Tibial nerve (tissue), 4 donors: ENCODE measurements around the gene NDFIP2. TPM values are rescaled to one million over a fixed set of nuclear protein-coding genes. Genes with fewer than 3 reads are reported as not detected.
A peak's percentile ranks its signal among the peaks of the same experiment; 100 is the strongest.

ENCODE experiments used
- DNase-seq, 2 donors: peaks; one replicate each; pipeline ENCODE4 v3.0.0-alpha.2; 2019; ENCODE audit warnings: low spot score in 2 of 2
- H3K27ac ChIP-seq, 4 donors: fragments of 200-600 bp; sonication (generic) in 3 of 4; one replicate each; pipeline ENCODE4 v1.5.1; 2017 to 2019; ENCODE audit warnings: mild to moderate bottlenecking in 1 of 4
- H3K27me3 ChIP-seq, 2 donors: fragments of 200-600 bp; sonication (generic) in 1 of 2; one replicate each; pipeline versions ENCODE4 v1.5.1 to v1.6.0; 2017 to 2019
- H3K36me3 ChIP-seq, 3 donors: fragments of 200-600 bp; sonication (generic); one replicate each; pipeline ENCODE4 v1.5.1; 2018 to 2019
- H3K4me1 ChIP-seq, 4 donors: fragments of 200-600 bp; sonication (generic) in 3 of 4; one replicate each; pipeline ENCODE4 v1.5.1; 2017 to 2019
- H3K4me3 ChIP-seq, 4 donors: fragments of 200-600 bp; sonication (generic) in 3 of 4; one replicate each; pipeline ENCODE4 v1.5.1; 2017 to 2019; ENCODE audit warnings: mild to moderate bottlenecking in 1 of 4, moderate library complexity in 1 of 4
- H3K9me3 ChIP-seq, 4 donors: fragments of 200-600 bp; sonication (generic) in 3 of 4; one replicate each; pipeline ENCODE4 v1.5.1; 2017 to 2019
- CTCF ChIP-seq, 5 experiments: fragments of 200-600 bp in 3 of 5; fragments of 450-650 bp in 2 of 5; sonication (generic) in 3 of 5; IDR thresholded peaks; one replicate each; pipeline ENCODE4 v1.5.1; 2016 to 2019; ENCODE audit warnings: antibody characterized with exemption in 5 of 5, mild to moderate bottlenecking in 3 of 5, moderate library complexity in 2 of 5
- EP300 ChIP-seq, 2 donors: sonication (generic); formaldehyde crosslinking; IDR thresholded peaks; one replicate each; pipeline ENCODE4 v1.6.1; 2017; ENCODE audit warnings: antibody characterized with exemption in 2 of 2, mild to moderate bottlenecking in 1 of 2
- POLR2A ChIP-seq, 2 donors: fragments of 450-650 bp; IDR thresholded peaks; one replicate each; pipeline ENCODE4 v1.6.1; 2017; ENCODE audit warnings: antibody characterized with exemption in 2 of 2, mild to moderate bottlenecking in 2 of 2, moderate library complexity in 2 of 2
- WGBS, 2 donors: methylation state at CpG; one replicate each; pipeline ENCODE4 v1.1.5; 2018; 5-methylcytosine and 5-hydroxymethylcytosine counted together
- total RNA-seq, 4 donors: library from RNA; depleted of rRNA; stranded (reverse); fragments of >200 nt; gene quantifications; one replicate each; pipeline ENCODE4 v1.1.0, GENCODE V29; 2016

The NDFIP2 gene
- total RNA-seq, 4 donors from 2014 or later = 17.9 to 20.7 (median 19.0) TPM

GRCh38 chr13:79490326-79490725 lies 9.4 kb downstream of the NDFIP2 start:
- H3K27ac ChIP-seq = no peak overlapping the region
- no peaks in the 10 kb centered on the region for H3K27me3 ChIP-seq
- H3K4me1 ChIP-seq = peaks cover 0 to 28% (median 11%) of the 10 kb centered on the region in 4 donors
- TF ChIP-seq CTCF (IDR thresholded peaks at IDR 0.05) (no peak), POLR2A (IDR thresholded peaks at IDR 0.05) (no peak), EP300 (IDR thresholded peaks at IDR 0.05) (no peak)
- DNase-seq = no peak
- H3K9me3 ChIP-seq = no peaks in the 10 kb centered on the region
- no peak overlapping the region for H3K4me3 ChIP-seq
- 97 to 100% methylated on average over 1 of the region's 1 CpG for WGBS, 2 donors
- no peaks in the 10 kb centered on the region for H3K36me3 ChIP-seq

GRCh38 chr13:79490824-79491223 lies 9.9 kb downstream of the NDFIP2 start:
- Histone ChIP-seq H3K9me3 (no peaks in the 10 kb centered on the region), H3K27me3 (no peaks in the 10 kb centered on the region), H3K4me1 (peaks cover 0 to 28% (median 11%) of the 10 kb centered on the region in 4 donors), H3K27ac (no peak overlapping the region), H3K36me3 (no peaks in the 10 kb centered on the region), H3K4me3 (no peak overlapping the region)
- no peak for DNase-seq
- TF ChIP-seq POLR2A (IDR thresholded peaks at IDR 0.05) = no peak
- TF ChIP-seq CTCF (IDR thresholded peaks at IDR 0.05) = no peak
- no peak for TF ChIP-seq EP300 (IDR thresholded peaks at IDR 0.05)
- 83 to 88% methylated on average over 1 of the region's 1 CpG for WGBS, 2 donors

- Histone ChIP-seq H3K4me1 (peaks cover 0 to 25% (median 11%) of the 10 kb centered on the region in 4 donors), H3K4me3 (no peak overlapping the region), H3K27me3 (no peaks in the 10 kb centered on the region), H3K27ac (peak overlapping the region in 1 of 4 donors; percentile 29), H3K36me3 (no peaks in the 10 kb centered on the region), H3K9me3 (no peaks in the 10 kb centered on the region)
- no peak for DNase-seq
- WGBS, 2 donors = 47 to 57% methylated on average over 4 of the region's 4 CpGs
- TF ChIP-seq EP300 (IDR thresholded peaks at IDR 0.05) (no peak), CTCF (IDR thresholded peaks at IDR 0.05) (no peak), POLR2A (IDR thresholded peaks at IDR 0.05) (no peak)
Observed at GRCh38 chr13:79491715-79492114, 10.8 kb downstream of the NDFIP2 start.

- H3K27me3 ChIP-seq = no peaks in the 10 kb centered on the region
- WGBS, 2 donors = 63 to 69% methylated on average over 5 of the region's 5 CpGs
- no peaks in the 10 kb centered on the region for H3K9me3 ChIP-seq
Observed at GRCh38 chr13:79492313-79492798, 11.4 kb downstream of the NDFIP2 start.

More at GRCh38 chr13:79492313-79492798, 11.4 kb downstream of the NDFIP2 start:
- no peak for TF ChIP-seq CTCF (IDR thresholded peaks at IDR 0.05)
- TF ChIP-seq POLR2A (IDR thresholded peaks at IDR 0.05) = no peak
- no peak for TF ChIP-seq EP300 (IDR thresholded peaks at IDR 0.05)
- Histone ChIP-seq H3K36me3 (no peaks in the 10 kb centered on the region), H3K4me1 (peaks cover 0 to 24% (median 11%) of the 10 kb centered on the region in 4 donors), H3K4me3 (no peak overlapping the region), H3K27ac (peak overlapping the region in 1 of 4 donors; percentile 29)
- DNase-seq = no peak
